HG02943 (cell line): ENCODE measurements around the gene PHYKPL.
A peak's percentile ranks its signal among the peaks of the same experiment; 100 is the strongest.
"Not testable (repeated sequence)": the region's sequence is repeated elsewhere in the genome, so short reads cannot be mapped to it uniquely, and the experiment has no call there.

Experiments
- ATAC-seq: cut with Tn5 transposase; IDR thresholded peaks from one replicate; pipeline ENCODE4 v1.9.1; 2021; ENCODE audit warnings: mild to moderate bottlenecking, low read depth, moderate library complexity; ENCODE audit not compliant: unreplicated experiment

PHYKPL gene

DNA sequence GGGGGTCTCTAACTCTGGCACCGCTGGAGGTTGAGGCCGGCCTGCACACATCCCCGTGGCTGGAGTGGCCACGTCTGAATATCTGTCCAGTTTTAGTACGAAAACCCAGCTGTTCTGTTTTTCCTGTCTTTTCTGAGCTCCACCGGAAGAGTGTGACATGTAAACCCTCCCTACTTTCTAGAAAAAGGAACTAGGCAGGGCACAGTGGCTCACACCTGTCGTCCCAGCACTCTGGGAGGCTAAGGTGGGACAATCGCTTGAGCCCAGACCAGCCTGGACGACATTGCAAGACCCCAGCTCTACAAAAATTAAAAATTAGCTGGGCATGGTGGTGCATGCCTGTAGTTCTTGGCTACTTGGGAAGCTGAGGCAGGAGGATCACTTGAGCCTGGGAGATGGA lies 8.2 kb upstream of the PHYKPL start:
- ATAC-seq: no peak

DNA sequence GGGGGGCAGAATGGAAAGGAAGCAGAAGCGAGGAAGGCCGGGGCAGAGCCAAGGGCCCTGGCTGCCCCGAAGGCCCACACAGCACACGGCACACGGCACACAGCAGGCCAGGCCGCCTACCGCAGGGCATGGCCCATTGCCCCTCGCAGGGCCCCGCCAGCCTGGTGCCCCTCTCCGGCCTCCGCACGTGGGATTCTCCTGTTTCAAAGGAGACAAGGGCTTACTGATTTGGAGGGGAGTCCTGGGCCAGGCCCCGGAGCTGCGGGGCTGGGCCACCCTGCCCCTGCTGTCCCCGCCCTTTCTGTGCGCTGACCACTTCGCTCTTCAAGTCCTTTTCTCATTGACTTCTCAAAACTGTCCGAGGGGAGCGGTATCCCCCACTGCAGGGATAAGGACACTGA lies 7.7 kb upstream of the PHYKPL start:
- ATAC-seq: no peak

DNA sequence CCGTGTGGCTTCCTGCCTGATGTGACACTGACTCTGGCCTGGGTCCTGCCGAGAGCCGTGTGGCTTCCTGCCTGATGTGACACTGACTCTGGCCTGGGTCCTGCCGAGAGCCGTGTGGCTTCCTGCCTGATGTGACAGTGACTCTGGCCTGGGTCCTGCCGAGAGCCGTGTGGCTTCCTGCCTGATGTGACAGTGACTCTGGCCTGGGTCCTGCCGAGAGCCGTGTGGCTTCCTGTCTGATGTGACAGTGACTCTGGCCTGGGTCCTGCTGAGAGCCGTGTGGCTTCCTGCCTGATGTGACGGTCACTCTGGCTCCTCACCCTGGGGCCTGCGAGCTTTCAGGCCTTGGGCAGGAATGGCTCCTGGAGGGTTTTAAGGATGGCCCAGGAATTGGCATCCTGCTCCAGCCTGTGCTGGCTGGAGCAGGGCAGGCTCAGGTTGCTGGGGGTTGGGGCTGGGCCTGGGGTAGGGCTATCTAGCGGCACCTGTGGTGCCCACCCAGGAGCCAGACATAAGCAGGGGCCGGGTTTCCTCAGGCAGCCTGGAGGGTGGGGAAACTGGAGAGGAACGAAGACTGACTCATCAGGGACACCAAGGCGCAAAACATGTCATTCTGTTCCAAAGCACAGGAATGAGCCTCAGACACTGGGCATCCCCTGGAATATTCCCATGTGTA lies 7.2 kb upstream of the PHYKPL start:
- not testable (repeated sequence) for ATAC-seq

DNA sequence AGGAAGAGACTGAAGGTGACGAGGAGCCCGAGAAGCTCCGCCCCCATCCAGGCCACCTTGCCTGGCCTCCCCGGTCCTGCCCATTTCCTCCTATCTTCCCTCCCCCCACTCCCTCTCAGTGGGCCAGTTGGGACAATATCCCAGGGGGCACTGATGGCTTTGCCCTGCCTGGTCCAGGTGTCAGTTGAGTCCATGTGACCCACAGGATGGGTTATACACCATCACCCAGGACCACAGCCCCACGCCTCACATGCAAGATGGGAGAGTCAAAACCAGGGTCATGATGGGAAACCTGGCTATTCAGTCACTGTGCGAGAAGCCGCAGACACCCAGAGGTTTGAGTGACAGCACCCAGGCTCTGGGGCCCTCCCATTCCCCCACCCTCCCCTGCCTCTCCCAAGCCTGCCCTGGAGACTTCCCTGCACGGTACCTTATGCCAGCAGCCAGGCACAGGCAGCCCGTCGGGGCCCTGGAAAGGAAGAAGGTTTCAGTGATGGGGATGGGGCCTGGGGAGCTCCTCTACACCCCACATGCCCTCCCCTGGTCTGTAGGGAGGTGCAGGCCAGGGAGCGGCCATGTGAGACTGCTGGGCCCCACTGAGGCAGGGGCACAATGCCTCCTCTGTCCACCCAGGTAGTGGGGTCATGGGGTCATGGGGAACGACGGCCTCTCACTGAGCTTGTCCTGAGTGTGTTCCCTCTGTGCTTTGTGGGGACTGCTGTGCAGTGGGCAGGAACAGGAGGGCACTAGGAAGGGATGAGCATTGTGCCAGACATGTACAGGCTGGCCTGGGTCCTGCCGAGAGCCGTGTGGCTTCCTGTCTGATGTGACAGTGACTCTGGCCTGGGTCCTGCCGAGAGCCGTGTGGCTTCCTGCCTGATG lies 6.3 kb upstream of the PHYKPL start:
- ATAC-seq: no peak

- no peak for ATAC-seq
Observed at GRCh38 chr5:178238313-178238635, 5.7 kb upstream of the PHYKPL start.

DNA sequence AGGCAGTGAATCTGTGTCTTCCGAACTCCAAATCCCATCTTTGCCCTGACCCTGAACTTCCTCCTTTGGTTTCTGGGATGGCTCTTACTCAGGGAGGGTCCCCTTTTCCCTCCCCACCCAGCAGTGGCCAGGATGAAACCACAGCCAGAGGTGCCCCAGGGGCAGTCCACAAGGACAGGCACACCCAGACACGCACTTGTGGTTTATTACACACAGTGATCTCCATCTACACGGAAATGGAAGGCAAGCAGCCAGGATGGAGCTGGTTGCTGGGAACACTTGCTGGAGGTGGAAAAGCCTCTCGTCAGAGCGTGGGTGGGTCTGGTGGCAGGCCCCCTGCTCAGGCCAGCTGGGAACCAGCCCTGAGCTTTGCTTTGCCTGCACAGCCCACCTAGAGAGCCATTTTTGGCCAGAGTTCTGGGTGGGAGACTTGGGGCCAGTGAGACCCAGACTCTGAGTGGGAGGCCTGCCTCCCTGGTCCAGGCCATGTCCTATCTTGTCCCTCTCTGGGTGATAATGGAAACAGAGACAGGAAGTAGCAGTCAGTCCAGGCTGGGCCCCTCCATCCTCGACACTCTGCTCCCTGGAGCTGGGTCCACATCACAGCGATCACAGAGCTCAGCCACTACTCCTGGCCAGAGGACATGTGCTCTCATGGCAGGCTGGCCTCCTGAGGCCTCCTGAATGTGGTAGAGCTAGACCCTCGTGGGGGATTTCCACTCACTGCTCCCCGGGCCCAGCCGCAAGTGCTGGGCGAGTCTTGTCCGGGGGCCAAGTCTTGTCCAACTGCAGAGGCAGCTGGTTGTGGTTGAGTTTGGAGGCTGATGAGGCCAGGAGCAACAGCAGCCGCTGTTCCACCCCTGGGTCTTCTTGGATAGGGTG lies 5.1 kb upstream of the PHYKPL start:
- ATAC-seq: no peak

DNA sequence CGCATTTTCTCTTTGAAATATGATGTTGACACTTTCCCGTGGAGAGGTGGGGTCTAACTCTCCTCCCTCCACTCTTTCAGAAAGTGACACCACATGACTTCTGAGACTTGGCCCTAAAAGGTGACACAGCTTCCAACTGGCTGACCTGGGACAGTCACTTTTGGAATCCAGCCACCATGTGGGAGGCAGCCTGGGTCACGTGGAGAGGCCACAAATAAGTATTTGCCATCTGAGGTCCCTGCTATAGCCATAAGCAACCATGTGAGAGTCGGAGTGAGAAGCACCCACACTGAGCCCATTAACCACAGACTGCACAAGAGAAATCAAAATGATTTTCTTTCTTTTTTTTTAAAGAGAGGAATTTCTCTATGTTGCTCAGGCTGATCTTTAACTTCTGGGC lies 4.1 kb upstream of the PHYKPL start:
- ATAC-seq: no peak

- ATAC-seq: no peak
Observed at GRCh38 chr5:178236126-178236525, 3.5 kb upstream of the PHYKPL start.

- ATAC-seq: no peak
Observed at GRCh38 chr5:178235588-178235974, 3.0 kb upstream of the PHYKPL start.

DNA sequence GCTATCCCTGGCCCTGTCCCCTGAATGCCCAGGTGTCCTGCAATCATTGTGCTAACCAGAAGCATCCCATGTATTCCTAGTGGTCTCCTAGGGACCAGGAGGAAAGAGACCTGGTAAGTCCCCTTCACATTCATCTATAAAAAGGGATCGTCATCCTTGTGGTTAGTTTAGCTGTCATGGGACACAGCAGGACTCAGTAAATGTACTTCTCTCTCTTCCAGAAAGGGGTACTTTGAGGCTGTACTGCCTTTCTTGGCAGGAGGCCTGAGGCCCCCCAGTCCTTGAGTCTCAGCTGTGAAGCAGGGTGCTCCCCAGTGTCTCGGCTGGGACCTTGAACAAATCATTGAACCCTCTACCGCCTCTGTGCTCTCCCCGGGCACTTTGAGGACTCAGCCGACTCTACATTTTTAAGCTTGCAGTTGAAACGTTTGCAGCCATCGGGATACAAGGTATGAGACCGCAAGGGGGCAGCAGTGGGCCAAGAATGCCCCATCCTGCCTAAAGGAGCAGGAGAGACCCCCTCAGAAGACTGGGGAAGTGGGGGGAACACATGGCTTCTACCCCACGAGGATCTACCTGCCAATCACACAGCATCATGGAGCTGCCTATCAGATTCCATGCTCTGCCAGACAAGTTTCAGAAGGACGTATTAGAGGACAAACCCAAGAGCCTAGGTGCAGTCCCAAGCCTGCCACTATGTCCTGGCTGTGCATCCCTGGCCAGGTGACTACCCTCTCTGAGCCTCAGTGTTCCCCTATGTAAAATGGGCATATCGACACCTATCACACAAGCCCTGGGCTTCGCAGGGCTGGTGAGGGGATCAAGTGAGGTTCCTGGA lies 2.4 kb upstream of the PHYKPL start:
- no peak for ATAC-seq

- no peak for ATAC-seq
Observed at GRCh38 chr5:178234121-178234749, 1.6 kb upstream of the PHYKPL start.

GRCh38 chr5:178232920-178233429 lies 373 bp upstream of the PHYKPL start:
- ATAC-seq: no peak

GRCh38 chr5:178231539-178232123 lies 971 bp downstream of the PHYKPL start:
- peak; percentile 4 for ATAC-seq

- ATAC-seq: no peak
Observed at GRCh38 chr5:178230879-178231538, 1.6 kb downstream of the PHYKPL start.

DNA sequence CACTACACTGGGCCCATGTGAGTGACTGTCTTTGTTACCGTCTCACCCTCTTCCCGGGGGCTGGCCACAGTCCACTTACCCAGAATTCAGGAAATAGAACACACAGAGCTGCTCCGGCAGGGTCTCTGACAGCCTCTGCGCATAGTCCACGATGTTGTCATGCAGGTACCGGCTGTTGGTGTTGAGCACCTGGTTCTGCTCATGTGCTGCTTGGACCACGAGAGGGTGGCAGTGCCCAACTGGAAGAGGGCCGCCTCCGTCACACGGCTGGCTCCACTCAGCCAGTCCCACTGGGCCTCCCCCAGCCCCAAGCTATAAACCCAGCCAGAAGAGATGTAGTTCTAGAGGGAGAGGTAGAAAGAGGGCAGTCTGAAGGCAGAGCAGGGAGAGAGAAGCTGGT lies 2.7 kb downstream of the PHYKPL start:
- no peak for ATAC-seq

GRCh38 chr5:178229111-178229510 lies 3.5 kb downstream of the PHYKPL start:
- not testable (repeated sequence) for ATAC-seq

DNA sequence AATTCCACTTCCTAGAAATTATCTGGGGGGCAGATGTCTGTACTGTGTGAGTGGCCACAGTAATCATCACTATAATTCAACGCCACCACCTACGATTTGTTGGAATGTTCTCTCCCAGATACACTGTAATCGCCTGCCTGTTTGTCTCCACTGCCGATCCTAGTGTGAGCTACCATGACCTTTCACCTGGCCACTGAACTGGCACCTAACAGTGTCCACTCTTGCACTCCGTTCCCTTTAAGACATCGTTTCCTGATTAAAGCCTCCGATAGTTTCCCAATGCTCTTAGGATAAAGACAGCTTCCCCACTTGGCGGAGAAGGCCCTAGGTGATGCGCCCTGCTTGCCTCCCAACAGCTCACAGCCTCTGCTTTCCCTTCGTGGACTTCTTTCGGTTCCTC lies 4.0 kb downstream of the PHYKPL start:
- ATAC-seq: no peak

GRCh38 chr5:178227929-178228328 lies 4.7 kb downstream of the PHYKPL start:
- no peak for ATAC-seq
